ENCODE measurements around the gene ZNF521.

The ZNF521 gene

DNA sequence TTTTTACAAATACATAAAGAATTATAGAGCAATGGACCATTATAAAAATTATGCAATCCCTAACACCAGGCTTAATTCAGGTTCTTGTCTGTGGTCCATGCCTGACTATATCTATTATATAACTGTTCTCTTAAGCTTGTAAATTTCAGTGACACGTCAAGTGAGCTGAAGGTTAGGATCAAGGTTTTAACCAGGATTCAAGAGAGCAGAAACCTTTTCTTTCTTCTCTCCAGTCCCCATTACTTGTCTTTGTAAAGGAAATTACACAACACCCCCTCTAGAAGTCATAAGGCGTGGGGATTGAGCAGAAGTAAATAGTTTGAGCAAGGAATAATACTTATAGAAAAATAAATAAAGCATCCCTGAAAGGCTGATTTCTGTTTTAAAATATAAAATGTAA lies 122.0 kb downstream of the ZNF521 start:
- Histone ChIP-seq H3K27ac (no peak overlapping the region), H3K4me3 (ENCODE audit: low read depth, low read length) (no peak overlapping the region), H3K27me3 (ENCODE audit: insufficient read depth, low read depth, severe bottlenecking) (peaks cover 3% of the 10 kb centered on the region), H3K36me3 (no peaks in the 10 kb centered on the region), H3K9me3 (ENCODE audit: severe bottlenecking) (no peaks in the 10 kb centered on the region)
- DNase-seq: no peak
- TF ChIP-seq, protein P1, sequence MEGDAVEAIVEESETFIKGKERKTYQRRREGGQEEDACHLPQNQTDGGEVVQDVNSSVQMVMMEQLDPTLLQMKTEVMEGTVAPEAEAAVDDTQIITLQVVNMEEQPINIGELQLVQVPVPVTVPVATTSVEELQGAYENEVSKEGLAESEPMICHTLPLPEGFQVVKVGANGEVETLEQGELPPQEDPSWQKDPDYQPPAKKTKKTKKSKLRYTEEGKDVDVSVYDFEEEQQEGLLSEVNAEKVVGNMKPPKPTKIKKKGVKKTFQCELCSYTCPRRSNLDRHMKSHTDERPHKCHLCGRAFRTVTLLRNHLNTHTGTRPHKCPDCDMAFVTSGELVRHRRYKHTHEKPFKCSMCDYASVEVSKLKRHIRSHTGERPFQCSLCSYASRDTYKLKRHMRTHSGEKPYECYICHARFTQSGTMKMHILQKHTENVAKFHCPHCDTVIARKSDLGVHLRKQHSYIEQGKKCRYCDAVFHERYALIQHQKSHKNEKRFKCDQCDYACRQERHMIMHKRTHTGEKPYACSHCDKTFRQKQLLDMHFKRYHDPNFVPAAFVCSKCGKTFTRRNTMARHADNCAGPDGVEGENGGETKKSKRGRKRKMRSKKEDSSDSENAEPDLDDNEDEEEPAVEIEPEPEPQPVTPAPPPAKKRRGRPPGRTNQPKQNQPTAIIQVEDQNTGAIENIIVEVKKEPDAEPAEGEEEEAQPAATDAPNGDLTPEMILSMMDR (IDR thresholded peaks at IDR 0.05; ENCODE audit: low read depth, low read length): no peak

- DNase-seq: no peak
- TF ChIP-seq, protein P1 (IDR thresholded peaks at IDR 0.05; ENCODE audit: low read depth, low read length): no peak
- Histone ChIP-seq H3K27me3 (ENCODE audit: insufficient read depth, low read depth, severe bottlenecking) (peaks cover 3% of the 10 kb centered on the region), H3K36me3 (no peaks in the 10 kb centered on the region), H3K27ac (no peak overlapping the region), H3K4me3 (ENCODE audit: low read depth, low read length) (no peak overlapping the region), H3K9me3 (ENCODE audit: severe bottlenecking) (no peaks in the 10 kb centered on the region)
Observed at GRCh38 chr18:25229081-25229480, 122.9 kb downstream of the ZNF521 start.

- H3K36me3 ChIP-seq: no peaks in the 10 kb centered on the region
- no peak overlapping the region for H3K27ac ChIP-seq
- H3K27me3 ChIP-seq (ENCODE audit: insufficient read depth, low read depth, severe bottlenecking): peaks cover 3% of the 10 kb centered on the region
- DNase-seq: no peak
- no peaks in the 10 kb centered on the region for H3K9me3 ChIP-seq (ENCODE audit: severe bottlenecking)
- TF ChIP-seq, protein P1 (IDR thresholded peaks at IDR 0.05; ENCODE audit: low read depth, low read length): no peak
- H3K4me3 ChIP-seq (ENCODE audit: low read depth, low read length): no peak overlapping the region
Observed at GRCh38 chr18:25228410-25228809, 123.6 kb downstream of the ZNF521 start.

DNA sequence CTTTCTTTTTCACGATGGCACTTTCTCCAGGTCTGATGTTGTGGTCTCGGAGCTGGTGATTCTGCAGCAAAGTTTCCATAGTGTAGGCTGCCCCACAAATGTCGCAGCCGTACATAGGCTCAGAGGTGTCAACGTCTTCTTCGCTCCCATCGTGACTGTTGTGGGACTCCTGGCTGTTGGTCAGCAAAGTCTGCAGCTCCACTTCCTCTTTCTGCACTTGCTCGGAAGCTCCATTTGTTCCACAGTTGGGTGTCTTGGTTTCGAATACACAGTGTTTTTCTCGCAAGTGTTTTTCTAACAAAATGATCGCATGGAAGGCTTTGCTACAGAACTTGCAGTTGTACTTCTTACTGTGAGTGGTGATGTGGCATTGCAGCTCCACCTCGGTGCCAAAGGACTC lies 126.8 kb downstream of the ZNF521 start:
- TF ChIP-seq, protein P1 (IDR thresholded peaks at IDR 0.05; ENCODE audit: low read depth, low read length): no peak
- H3K9me3 ChIP-seq (ENCODE audit: severe bottlenecking): no peaks in the 10 kb centered on the region
- no peak for DNase-seq
- peaks cover 3% of the 10 kb centered on the region for H3K27me3 ChIP-seq (ENCODE audit: insufficient read depth, low read depth, severe bottlenecking)
- H3K4me3 ChIP-seq (ENCODE audit: low read depth, low read length): no peak overlapping the region
- H3K36me3 ChIP-seq: no peaks in the 10 kb centered on the region
- no peak overlapping the region for H3K27ac ChIP-seq

DNA sequence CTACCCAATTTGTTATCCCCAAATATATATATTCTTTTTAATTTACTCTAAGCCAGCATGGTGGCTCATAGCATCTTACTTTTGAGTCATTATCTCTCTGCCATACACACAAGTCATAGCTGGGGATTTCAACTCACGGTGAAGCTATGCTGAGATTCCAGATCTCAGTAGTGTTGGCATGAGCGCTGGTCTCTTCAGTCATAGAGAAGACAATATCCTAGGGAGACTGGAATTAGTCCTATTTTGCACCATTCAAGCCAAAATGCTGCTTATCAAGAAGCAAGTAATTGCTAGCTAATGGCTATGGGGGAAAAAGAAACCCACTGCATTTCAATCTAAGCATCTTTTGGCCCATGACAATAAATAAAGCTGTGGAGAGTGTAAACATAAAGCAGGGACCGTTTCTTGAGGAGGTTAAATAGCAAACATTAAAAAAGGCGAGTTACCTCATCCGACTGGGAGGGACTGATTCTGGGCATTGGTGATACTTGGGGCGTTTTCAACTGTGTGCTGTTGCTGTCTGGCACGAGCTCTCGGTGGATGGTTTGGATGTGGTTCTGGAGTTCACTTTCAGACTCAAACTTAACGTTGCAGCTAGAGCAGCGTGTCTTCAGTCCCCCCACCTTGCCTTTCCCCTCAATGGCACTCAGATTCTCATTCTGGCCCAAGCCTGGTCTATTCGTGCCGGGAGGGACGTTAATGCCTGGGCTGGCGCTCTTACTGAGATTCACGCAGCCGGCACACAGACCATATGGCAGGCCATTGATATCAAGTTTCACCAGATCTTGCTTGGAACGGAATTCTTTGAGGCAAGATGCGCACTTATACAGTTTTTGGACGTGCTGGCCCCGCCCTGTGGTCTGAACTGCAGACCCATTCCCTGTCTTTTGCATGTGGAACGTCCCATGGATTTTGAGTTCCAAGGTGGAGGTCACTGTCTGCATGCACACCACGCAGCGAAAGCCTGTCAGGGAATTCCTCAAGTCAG lies 127.8 kb downstream of the ZNF521 start:
- H3K9me3 ChIP-seq (ENCODE audit: severe bottlenecking): no peaks in the 10 kb centered on the region
- no peak overlapping the region for H3K27ac ChIP-seq
- peaks cover 3% of the 10 kb centered on the region for H3K27me3 ChIP-seq (ENCODE audit: insufficient read depth, low read depth, severe bottlenecking)
- H3K4me3 ChIP-seq (ENCODE audit: low read depth, low read length): no peak overlapping the region
- H3K36me3 ChIP-seq: no peaks in the 10 kb centered on the region
- DNase-seq: no peak
- TF ChIP-seq, protein P1 (IDR thresholded peaks at IDR 0.05; ENCODE audit: low read depth, low read length): no peak
